GM12891 (cell line): ENCODE data around the gene HSF2.

Experiments used
- POLR2A ChIP-seq: IDR thresholded peaks from 2 replicates; pipeline ENCODE4 v1.6.1; 2011; ENCODE audit warnings: low read depth, low read length, control low read depth
- POLR2AphosphoS5 ChIP-seq: IDR thresholded peaks from 2 replicates; pipeline ENCODE4 v1.6.1; 2011; ENCODE audit warnings: low read depth, low read length, control low read depth

DNA sequence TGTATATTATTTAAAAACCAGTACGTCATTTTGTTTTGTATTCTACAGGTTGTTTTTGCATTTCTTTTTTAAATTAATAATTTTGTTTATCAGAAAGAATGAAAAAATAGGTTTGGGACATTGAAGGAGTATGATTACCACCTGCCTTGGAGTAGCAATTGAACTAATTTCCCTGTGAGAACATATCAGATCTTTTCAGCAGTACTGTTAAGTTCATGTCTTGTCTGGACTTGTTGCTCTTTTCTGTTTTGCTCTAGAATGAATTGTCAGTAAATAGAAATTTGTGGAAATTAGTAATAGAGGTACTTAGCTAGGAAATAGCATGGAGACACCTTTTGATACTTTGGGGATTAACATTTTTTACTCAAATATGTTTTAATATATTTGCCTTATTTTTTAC lies 24.3 kb downstream of the HSF2 start:
- TF ChIP-seq POLR2A (no peak), POLR2AphosphoS5 (no peak)
